Keratinocyte (primary cell): ENCODE results near the gene UBE2O.

Source experiments
- EZH2 ChIP-seq: IDR thresholded peaks from one replicate; pipeline ENCODE4 v1.6.1; 2012; ENCODE audit warnings: inconsistent platforms, mild to moderate bottlenecking, low read length, moderate library complexity
- TF ChIP-seq, protein P1 (sequence below), 3 experiments: IDR thresholded peaks in 1 of 3; conservative IDR thresholded peaks in 1 of 3; optimal IDR thresholded peaks in 1 of 3; 2 replicates in 2 of 3; 3 replicates in 1 of 3; pipeline versions ENCODE3 to v1.5.1; 2011; ENCODE audit warnings: low read length in 3 of 3, mild to moderate bottlenecking in 3 of 3, moderate library complexity in 2 of 3, control low read depth in 1 of 3, inconsistent platforms in 1 of 3; ENCODE audit not compliant: insufficient read depth in 2 of 3; ENCODE audit errors: extremely low read depth in 1 of 3

DNA sequence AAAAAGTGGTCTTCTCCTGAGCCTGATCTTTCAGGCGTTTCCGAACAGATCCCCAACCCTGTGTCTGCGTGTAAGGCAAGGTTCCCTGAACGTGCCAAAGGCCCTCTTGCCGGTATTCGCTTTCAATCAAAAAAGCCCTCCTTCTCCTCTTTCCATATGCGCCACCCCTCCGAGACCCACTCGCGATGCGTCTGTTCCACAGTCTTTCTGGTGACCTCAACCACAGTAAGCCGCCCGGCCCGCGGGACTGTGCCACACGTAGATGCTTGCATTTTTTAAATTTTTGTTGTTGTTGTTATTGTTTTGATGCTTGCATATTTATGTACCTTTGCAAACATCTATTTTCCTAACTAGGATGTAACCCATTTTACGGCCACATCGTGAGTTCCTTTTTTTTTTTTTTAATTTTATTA, 98.6 kb downstream of the UBE2O start:
- TF ChIP-seq, protein P1, sequence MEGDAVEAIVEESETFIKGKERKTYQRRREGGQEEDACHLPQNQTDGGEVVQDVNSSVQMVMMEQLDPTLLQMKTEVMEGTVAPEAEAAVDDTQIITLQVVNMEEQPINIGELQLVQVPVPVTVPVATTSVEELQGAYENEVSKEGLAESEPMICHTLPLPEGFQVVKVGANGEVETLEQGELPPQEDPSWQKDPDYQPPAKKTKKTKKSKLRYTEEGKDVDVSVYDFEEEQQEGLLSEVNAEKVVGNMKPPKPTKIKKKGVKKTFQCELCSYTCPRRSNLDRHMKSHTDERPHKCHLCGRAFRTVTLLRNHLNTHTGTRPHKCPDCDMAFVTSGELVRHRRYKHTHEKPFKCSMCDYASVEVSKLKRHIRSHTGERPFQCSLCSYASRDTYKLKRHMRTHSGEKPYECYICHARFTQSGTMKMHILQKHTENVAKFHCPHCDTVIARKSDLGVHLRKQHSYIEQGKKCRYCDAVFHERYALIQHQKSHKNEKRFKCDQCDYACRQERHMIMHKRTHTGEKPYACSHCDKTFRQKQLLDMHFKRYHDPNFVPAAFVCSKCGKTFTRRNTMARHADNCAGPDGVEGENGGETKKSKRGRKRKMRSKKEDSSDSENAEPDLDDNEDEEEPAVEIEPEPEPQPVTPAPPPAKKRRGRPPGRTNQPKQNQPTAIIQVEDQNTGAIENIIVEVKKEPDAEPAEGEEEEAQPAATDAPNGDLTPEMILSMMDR (optimal IDR thresholded peaks at IDR 0.05 in 1 of 3, IDR thresholded peaks at IDR 0.05 in 1 of 3, conservative IDR thresholded peaks at IDR 0.05 in 1 of 3; ENCODE audit: extremely low read depth in 1 of 3, insufficient read depth in 2 of 3, low read length in 3 of 3) = no peak
- no peak for TF ChIP-seq EZH2
